ENCODE measurements around the gene TBC1D22A.

TBC1D22A gene

GRCh38 chr22:47147572-47147971 is 385.1 kb downstream of the TBC1D22A start:
- no peak for DNase-seq (ENCODE audit: extremely low spot score, insufficient read length, low read depth)
- no peak for FAIRE-seq

GRCh38 chr22:47148510-47148909 is 386.1 kb downstream of the TBC1D22A start:
- DNase-seq (ENCODE audit: extremely low spot score, insufficient read length, low read depth) = no peak
- FAIRE-seq = no peak

DNA sequence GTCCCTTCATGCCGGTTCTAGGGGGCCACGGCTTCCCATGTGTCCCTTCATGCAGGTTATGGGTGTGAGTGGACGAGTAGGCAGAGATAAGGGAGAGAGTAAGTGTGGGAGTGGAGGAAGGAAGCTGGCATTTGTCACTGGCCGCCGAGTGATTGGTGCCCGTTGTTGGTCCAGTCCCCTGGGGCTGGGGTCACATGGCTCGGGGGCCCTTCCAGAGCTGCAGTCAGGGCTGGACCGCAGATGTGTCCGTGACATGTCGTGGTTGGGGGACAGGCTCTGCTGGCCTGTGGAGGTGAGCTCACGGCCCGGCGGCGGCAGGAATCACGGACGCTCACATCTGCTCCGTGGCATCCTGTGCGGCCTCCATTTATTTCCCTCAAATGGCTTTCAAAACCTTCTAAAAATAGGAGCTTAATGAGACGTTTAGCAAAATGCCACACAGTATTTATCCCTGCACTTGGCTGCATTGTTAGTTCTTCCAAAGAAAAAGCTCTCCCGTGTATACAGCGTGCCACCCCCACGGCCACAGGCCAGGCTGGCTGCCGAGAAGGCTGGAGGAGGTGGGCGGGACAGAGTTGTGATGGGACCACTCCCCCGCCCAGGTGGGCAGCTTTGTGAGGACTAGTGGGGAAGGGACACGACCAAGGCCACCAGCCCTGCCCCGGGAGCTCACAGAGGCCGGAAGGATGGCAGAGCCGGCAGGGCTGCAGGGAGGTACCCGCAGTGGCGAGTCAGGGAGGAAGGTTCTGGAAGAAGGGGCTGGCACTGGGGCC is 386.7 kb downstream of the TBC1D22A start:
- DNase-seq (ENCODE audit: extremely low spot score, insufficient read length, low read depth) = no peak
- FAIRE-seq = no peak

GRCh38 chr22:47149976-47150375 is 387.5 kb downstream of the TBC1D22A start:
- DNase-seq (ENCODE audit: extremely low spot score, insufficient read length, low read depth) (no peak), FAIRE-seq (no peak)

- DNase-seq (ENCODE audit: extremely low spot score, insufficient read length, low read depth) (no peak), FAIRE-seq (no peak)
Measured at GRCh38 chr22:47150426-47150825, 388.0 kb downstream of the TBC1D22A start.

GRCh38 chr22:47151064-47151463 is 388.6 kb downstream of the TBC1D22A start:
- DNase-seq (ENCODE audit: extremely low spot score, insufficient read length, low read depth) (no peak), FAIRE-seq (no peak)

- DNase-seq (ENCODE audit: extremely low spot score, insufficient read length, low read depth) (no peak), FAIRE-seq (no peak)
Measured at GRCh38 chr22:47151490-47151889, 389.0 kb downstream of the TBC1D22A start.

- FAIRE-seq (no peak), DNase-seq (ENCODE audit: extremely low spot score, insufficient read length, low read depth) (no peak)
Measured at GRCh38 chr22:47152236-47152635, 389.8 kb downstream of the TBC1D22A start.

- FAIRE-seq (no peak), DNase-seq (ENCODE audit: extremely low spot score, insufficient read length, low read depth) (no peak)
Measured at GRCh38 chr22:47152938-47153337, 390.5 kb downstream of the TBC1D22A start.

DNA sequence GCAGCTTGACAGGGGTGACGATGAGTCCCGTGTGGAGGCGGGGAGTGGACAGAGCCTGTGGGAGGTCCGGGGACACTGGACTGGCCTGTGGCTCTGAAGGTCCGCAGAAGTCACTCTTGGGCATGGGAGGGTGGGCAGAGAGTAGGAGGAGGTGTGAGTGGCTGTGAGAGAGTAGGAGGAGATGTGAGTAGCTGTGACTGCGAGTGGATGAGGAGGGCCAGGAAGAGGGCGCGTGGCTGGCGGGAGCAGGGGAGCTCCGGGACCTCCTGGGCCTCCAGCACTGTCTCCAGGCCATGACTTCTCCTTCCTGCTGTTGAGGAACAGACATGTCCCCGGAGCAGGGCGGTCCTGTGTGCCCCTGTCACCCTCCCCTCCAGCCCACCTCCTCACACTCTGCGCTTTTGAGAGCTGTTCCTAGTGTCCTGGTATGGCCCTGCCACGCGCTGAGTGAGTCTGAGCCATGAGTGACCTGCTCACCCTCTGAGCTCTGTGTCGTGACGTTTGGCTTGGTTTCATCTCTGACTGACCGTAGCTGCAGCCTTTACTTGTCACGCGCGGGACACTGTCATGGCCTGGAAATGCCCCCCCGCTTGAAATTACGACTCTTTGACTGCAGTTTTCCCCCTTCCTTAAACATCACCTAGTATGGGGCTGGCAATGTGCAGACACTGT is 391.5 kb downstream of the TBC1D22A start:
- DNase-seq (ENCODE audit: extremely low spot score, insufficient read length, low read depth) (no peak), FAIRE-seq (no peak)

GRCh38 chr22:47154621-47155081 is 392.2 kb downstream of the TBC1D22A start:
- no peak for FAIRE-seq

DNA sequence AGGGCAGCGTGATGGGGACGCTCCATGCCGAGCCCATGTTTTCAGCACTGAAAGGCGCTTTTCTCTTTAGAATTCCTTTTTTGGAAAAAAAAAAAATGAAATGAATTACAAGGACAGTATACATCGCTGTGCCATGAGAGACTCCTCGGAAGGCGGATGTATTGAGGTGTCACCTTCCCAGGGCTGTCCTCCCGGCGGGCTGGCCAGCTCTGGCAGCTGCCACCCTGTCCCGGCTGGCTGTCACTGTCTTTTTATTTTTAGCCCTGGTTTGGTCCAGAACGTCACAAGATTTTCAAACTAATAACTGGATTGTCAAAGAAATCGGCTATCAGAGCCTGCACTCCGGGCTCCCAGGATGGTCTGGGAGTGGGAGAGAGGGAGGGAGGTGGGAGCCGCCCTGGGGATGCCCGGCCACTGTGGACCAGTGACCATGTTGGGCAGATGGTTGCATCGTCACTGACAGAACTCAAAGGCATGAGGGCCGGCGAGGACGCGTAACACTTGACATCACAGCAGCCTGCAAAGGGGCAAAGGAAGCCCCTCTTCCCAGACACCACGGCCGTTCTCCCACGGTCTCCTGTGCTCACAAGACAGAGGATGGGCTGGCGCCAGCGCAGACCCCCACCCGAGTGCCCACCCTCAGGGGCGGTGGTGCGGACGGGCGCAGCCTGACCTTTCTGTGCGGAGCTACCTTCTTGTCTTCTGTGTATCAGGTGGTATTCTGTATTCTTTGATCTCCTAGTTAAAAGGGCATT is 392.9 kb downstream of the TBC1D22A start:
- DNase-seq (ENCODE audit: extremely low spot score, insufficient read length, low read depth) (no peak), FAIRE-seq (no peak)

More at GRCh38 chr22:47154621-47155081, 392.2 kb downstream of the TBC1D22A start:
- no peak for DNase-seq (ENCODE audit: extremely low spot score, insufficient read length, low read depth)

DNA sequence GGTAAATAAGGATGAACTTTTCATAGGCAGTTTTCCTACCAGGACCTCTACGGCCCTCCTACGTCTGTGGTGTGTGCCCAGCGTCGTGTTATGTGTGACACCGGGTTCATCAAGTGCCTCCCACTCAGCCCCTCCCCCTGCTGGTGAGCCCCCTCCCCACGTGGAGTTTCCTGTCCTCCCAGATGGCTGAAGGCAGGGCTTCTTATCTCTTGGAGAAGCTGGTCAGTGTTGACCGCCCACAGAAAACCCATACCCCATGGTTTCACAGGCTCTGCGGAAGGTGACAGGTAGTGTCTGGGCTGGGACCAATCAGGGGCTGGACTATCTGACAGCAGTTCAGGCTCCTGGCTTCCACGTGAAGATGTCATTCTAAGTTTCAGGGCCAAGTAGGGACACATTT is 393.5 kb downstream of the TBC1D22A start:
- DNase-seq (ENCODE audit: extremely low spot score, insufficient read length, low read depth) (no peak), FAIRE-seq (no peak)

DNA sequence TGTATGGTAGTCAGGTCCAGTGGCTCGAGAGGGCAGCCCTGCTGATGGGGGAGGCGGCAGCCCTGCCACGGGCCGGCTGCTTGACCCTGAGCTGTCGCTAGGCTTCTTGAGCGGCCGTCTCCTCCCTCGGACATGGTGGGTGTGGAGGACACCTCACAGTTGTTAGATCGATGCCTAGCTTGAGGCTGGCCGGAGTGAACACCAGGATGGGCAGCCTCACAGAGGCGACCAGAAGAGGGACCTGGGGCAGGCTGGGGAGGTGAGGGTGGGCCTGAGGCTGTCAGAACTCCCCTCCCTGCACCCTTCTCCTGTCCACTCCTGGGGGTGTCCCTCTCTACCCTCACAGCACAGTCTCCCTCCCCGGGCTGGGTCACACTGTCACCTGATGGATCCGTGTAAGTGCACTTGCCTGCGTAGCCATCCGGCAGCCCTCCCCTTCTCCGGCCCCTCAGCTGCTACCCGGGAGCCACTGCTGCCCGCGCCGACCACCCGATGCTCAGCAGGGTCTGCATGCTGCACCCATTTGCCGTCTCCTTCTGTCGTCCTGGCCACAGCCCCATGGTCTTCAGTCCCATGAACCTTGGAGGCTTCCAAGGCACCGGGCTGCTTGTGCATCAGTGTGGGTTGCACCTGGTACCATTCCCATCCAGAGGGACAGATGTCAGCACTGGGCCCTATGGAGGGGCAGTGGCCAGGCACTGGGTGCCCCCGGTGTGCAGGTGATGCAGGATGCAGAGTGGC is 394.1 kb downstream of the TBC1D22A start:
- DNase-seq (ENCODE audit: extremely low spot score, insufficient read length, low read depth) (no peak), FAIRE-seq (no peak)

DNA sequence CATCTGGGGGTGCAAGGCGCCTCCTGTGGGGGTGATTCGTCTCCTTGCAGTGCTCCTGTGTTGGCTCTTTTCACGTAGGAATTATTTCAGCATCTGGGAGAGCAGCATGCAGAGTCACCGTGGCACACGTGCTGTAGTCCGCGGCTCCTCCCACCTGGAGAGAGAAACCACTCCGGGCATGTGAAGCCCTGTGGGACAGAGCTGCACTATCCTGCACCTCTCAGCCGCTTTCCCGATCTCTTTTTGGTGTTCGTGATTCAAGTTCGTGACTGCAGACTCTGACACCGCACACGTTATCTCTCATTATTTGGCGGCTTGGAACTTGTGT is 394.6 kb downstream of the TBC1D22A start:
- FAIRE-seq (no peak), DNase-seq (ENCODE audit: extremely low spot score, insufficient read length, low read depth) (no peak)

DNA sequence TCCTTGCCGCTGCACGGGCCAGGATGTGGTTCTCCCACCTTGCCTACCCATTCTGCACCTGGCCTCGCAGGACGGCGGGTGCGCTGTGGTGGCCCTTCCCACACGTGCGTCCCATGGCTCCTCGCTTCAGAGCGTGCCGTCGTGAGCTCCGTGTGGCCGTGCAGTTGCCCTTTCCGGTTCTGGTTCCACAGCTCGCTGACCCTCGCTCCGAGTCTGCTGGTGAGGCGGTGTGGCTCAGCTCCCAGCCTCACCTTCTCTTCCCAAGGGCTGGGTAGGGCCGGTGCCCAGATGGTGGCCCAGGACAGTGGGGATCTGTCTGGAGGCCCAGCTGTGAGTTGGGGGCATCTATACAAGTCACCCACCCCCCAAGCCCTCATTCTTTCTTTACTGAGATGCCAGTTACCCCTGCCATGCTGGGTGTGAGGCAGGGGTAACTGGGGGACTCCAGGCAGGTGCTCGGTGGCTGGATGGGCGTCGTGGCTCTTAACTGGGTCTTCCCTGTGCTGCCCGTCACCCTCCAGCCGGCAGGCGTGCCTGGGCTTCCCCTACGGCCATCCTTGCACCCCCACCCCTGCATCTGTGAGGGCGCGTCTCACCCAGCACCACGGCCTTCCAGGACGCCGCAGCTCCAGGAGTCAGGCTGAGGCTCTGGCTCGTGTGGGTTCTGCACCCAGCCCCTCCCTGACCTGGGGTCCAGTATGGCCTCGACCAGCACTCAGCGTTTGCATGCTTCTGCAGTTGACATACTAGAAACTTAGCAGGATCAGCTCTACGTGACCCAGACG is 395.2 kb downstream of the TBC1D22A start:
- no peak for FAIRE-seq
- DNase-seq (ENCODE audit: extremely low spot score, insufficient read length, low read depth) = no peak

GRCh38 chr22:47158457-47158856 is 396.0 kb downstream of the TBC1D22A start:
- DNase-seq (ENCODE audit: extremely low spot score, insufficient read length, low read depth) (no peak), FAIRE-seq (no peak)

DNA sequence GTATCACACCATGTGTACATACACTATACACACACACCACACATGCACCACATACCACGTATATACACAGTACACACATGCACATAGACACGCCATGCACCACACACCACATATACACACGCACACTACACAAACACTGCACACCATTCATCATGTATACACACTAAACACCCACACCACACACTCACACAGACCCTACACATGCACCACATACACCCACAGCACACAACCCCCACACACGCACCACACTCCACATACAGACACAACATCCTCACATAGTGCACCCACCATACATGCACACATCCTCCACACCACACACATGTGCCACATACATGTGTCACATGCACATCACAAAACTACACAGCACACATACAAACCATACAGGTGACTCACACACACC is 397.1 kb downstream of the TBC1D22A start:
- FAIRE-seq = no peak

DNA sequence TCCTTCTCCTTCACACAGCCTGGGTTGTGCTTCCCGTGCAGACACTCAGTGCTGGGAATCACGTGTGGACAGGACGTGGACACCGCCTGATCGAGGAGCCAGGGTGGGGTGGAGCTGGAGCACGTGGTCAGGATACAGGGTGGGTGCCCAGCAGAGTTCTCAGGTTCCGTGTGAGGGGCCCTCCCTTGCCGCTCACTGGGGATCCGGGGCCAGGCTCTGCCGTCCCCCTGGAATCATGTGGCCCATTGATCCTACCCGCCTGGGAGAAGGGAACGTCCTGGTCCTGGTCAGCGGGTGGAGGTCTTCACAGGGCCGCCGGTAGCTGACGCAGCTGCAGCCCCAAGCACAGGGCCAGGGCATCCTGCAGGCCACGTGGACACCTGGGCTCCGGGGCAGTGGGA is 397.7 kb downstream of the TBC1D22A start:
- DNase-seq (ENCODE audit: extremely low spot score, insufficient read length, low read depth) (no peak), FAIRE-seq (no peak)

More for the DNA sequence above, 397.1 kb downstream of the TBC1D22A start:
- DNase-seq (ENCODE audit: extremely low spot score, insufficient read length, low read depth) = no peak
